GM12878 (cell line): Measurements from ENCODE around the gene GJD3. TPM values are rescaled to one million over a fixed set of nuclear protein-coding genes. Genes with fewer than 3 reads are reported as not detected.

Experiments
- ATAC-seq: fragments of 200-7000 bp; cut with Tn5 transposase; 3 replicates; pipeline ENCODE4 v1.9.1; 2020; ENCODE audit warnings: mild to moderate bottlenecking, moderate library complexity
- BruUV-seq: library from RNA; stranded (reverse); fragments of 400-500 nt; replicated peaks from 2 replicates; lab custom pipeline; 2021; lab: Mats Ljungman, UMichigan
- CTCF ChIA-PET: fragments of 300-600 bp; sonication (Branson Sonifier 250); formaldehyde crosslinking; extraction: SDS; loops from one replicate; lab custom pipeline; 2021; ENCODE audit warnings: inconsistent platforms; lab: Yijun Ruan, JAX
- POLR2A ChIA-PET: fragments of 350-600 bp; formaldehyde crosslinking; extraction: SDS; loops from one replicate; lab custom pipeline; 2021; ENCODE audit warnings: inconsistent platforms; lab: Charles Lee
- RAD21 ChIA-PET: fragments of 300-600 bp; sonication (Branson Sonifier 250); formaldehyde crosslinking; loops from one replicate; lab custom pipeline; 2023; ENCODE audit warnings: antibody characterized with exemption; ENCODE audit not compliant: unreplicated experiment; lab: Charles Lee
- SMC1A ChIA-PET: fragments of 300-600 bp; sonication (Branson Sonifier 250); formaldehyde crosslinking; loops from one replicate; lab custom pipeline; 2023; ENCODE audit not compliant: unreplicated experiment, uncharacterized antibody; lab: Charles Lee
- DNase-seq: peaks from one replicate; pipeline ENCODE4 v3.0.0-alpha.2; 2011; ENCODE audit warnings: low read depth, low spot score
- FAIRE-seq: peaks from 3 replicates; lab custom pipeline; 2011; peaks lifted over from hg19 to GRCh38; lab: Jason Lieb, UNC
- H2AFZ ChIP-seq: 2 replicates; pipeline ENCODE4 v1.6.0; 2011; ENCODE audit warnings: low read depth, low read length, control low read depth; ENCODE audit not compliant: control insufficient read depth
- H3K27ac ChIP-seq: 2 replicates; pipeline ENCODE4 v1.5.1; 2011; ENCODE audit warnings: control low read depth; ENCODE audit not compliant: control insufficient read depth, insufficient read depth
- H3K27me3 ChIP-seq, 2 experiments: replicated peaks in 1 of 2; 2 replicates each; pipeline versions ENCODE4 v1.6.0 to v1.6.1; 2011; ENCODE audit warnings: low read length in 1 of 2; ENCODE audit not compliant: control insufficient read depth in 2 of 2, insufficient read depth in 2 of 2
- H3K36me3 ChIP-seq, 2 experiments: 2 replicates each; pipeline ENCODE4 v1.5.1; 2011; ENCODE audit warnings: low read length in 1 of 2; ENCODE audit not compliant: control insufficient read depth in 2 of 2, insufficient read depth in 2 of 2
- H3K4me1 ChIP-seq: 2 replicates; pipeline ENCODE4 v1.6.1; 2011; ENCODE audit warnings: mild to moderate bottlenecking, low read length, moderate library complexity, mixed read lengths; ENCODE audit not compliant: control insufficient read depth, insufficient read depth
- H3K4me2 ChIP-seq: 2 replicates; pipeline ENCODE4 v1.6.0; 2011; ENCODE audit warnings: control low read depth; ENCODE audit not compliant: control insufficient read depth, insufficient read depth
- H3K4me3 ChIP-seq: fragments of 200-600 bp; sonication (generic); 2 replicates; pipeline ENCODE4 v1.5.1; 2016
- H3K79me2 ChIP-seq: 2 replicates; pipeline ENCODE4 v1.6.0; 2011; ENCODE audit warnings: low read length; ENCODE audit not compliant: control insufficient read depth, insufficient read depth
- H3K9ac ChIP-seq: 2 replicates; pipeline ENCODE4 v1.8.0; 2011; ENCODE audit warnings: low read length, control low read depth, mixed read lengths; ENCODE audit not compliant: control insufficient read depth, insufficient read depth
- H3K9me3 ChIP-seq: replicated peaks from 3 replicates; pipeline ENCODE4 v1.5.1; 2011; ENCODE audit warnings: mild to moderate bottlenecking, low read length; ENCODE audit not compliant: control insufficient read depth, insufficient read depth
- H4K20me1 ChIP-seq: 2 replicates; pipeline ENCODE4 v1.6.0; 2011; ENCODE audit not compliant: control insufficient read depth, insufficient read depth
- BACH1 ChIP-seq: fragments of 450-650 bp; IDR thresholded peaks from 2 replicates; pipeline ENCODE4 v1.6.1; 2017; ENCODE audit warnings: mild to moderate bottlenecking, borderline replicate concordance
- CHD1 ChIP-seq: IDR thresholded peaks from 2 replicates; pipeline ENCODE4 v1.6.1; 2012; ENCODE audit warnings: low read depth, low read length, improper control_type of control experiment
- E2F4 ChIP-seq: IDR thresholded peaks from 2 replicates; pipeline ENCODE4 v1.6.1; 2012; ENCODE audit warnings: low read depth, low read length, improper control_type of control experiment
- GABPA ChIP-seq: IDR thresholded peaks from 2 replicates; pipeline ENCODE4 v1.6.1; 2014; ENCODE audit warnings: antibody characterized with exemption, low read depth, mild to moderate bottlenecking, inconsistent platforms
- HCFC1 ChIP-seq: fragments of 150-350 bp; IDR thresholded peaks from 2 replicates; pipeline ENCODE4 v1.6.1; 2014; ENCODE audit warnings: low read length
- IKZF2 ChIP-seq, 2 experiments: fragments of 450-650 bp; IDR thresholded peaks; 2 replicates each; pipeline ENCODE4 v1.6.1; 2017; ENCODE audit warnings: mild to moderate bottlenecking in 2 of 2, moderate library complexity in 2 of 2
- MTA2 ChIP-seq: fragments of 450-650 bp; IDR thresholded peaks from 2 replicates; pipeline ENCODE4 v1.6.1; 2016; ENCODE audit warnings: low read depth, mild to moderate bottlenecking, moderate library complexity
- PRDM15 ChIP-seq: fragments of 450-650 bp; formaldehyde crosslinking; IDR thresholded peaks from 2 replicates; pipeline ENCODE4 v1.4.0; 2020; ENCODE audit warnings: mild to moderate bottlenecking, moderate library complexity
- RBBP5 ChIP-seq: fragments of 200-600 bp; sonication (generic); conservative IDR thresholded peaks from 2 replicates; pipeline ENCODE4 v1.6.1; 2016
- RELA ChIP-seq: fragments of 450-650 bp; IDR thresholded peaks from 2 replicates; pipeline ENCODE4 v1.8.0; 2014; ENCODE audit warnings: borderline replicate concordance; ENCODE audit not compliant: partially characterized antibody
- SMARCA5 ChIP-seq: fragments of 450-650 bp; IDR thresholded peaks from 2 replicates; pipeline ENCODE4 v1.6.1; 2017; ENCODE audit warnings: mild to moderate bottlenecking
- WGBS: methylation state at CpG from one replicate; pipeline ENCODE4 v1.1.6; 2016; ENCODE audit warnings: low lambda C conversion rate; ENCODE audit not compliant: insufficient replicate concordance, insufficient coverage; ENCODE audit errors: missing lambda C conversion rate; 5-methylcytosine and 5-hydroxymethylcytosine counted together
- in situ Hi-C: fragments of 300-500 bp; cut with MboI; formaldehyde crosslinking; loops from 9 replicates; pipeline ENCODE4 v1.14.3; 2018; ENCODE audit warnings: mixed read lengths
- intact Hi-C: fragments of 100-400 bp; cut with micrococcal nuclease; formaldehyde crosslinking; loops from one replicate; pipeline ENCODE4 v1.14.2; 2022; ENCODE audit not compliant: unreplicated experiment
- polyA plus RNA-seq, 11 experiments: library from polyadenylated mRNA; depleted of rRNA in 4 of 11; unstranded in 6 of 11; stranded (reverse) in 5 of 11; fragments of >200 nt; fragmentation: Nextera tagmentation in 4 of 11; fragmentation: Illumina TruSeq in 1 of 11; extraction: Ambion mirVana in 4 of 11; extraction: Trizol in 1 of 11; gene quantifications; 1 replicate in 1 of 11; 2 replicates in 10 of 11; pipeline versions ENCODE4 v1.2.1 to v1.2.3, GENCODE V29; 2011 to 2016; ENCODE audit warnings: inconsistent platforms in 2 of 11, missing spikeins in 2 of 11, low read depth in 1 of 11
- total RNA-seq, 4 experiments: library from RNA; depleted of rRNA in 3 of 4; stranded (reverse); fragments of >200 nt in 3 of 4; fragmentation: Illumina TruSeq in 1 of 4; extraction: Trizol in 1 of 4; gene quantifications; 2 replicates each; pipeline versions ENCODE4 v1.2.1 to v1.2.3, GENCODE V29; 2013 to 2021
- TF ChIP-seq, protein P1 (sequence below): fragments of 450-650 bp; IDR thresholded peaks from 2 replicates; pipeline ENCODE4 v1.6.1; 2017; ENCODE audit warnings: mild to moderate bottlenecking, moderate library complexity

The GJD3 gene
- total and polyA plus RNA-seq, 10 of the 15 experiments (the other 5 are each of a cell fraction or from before 2014, with no cell fraction given) = 1.6 TPM; not detected in 9

DNA sequence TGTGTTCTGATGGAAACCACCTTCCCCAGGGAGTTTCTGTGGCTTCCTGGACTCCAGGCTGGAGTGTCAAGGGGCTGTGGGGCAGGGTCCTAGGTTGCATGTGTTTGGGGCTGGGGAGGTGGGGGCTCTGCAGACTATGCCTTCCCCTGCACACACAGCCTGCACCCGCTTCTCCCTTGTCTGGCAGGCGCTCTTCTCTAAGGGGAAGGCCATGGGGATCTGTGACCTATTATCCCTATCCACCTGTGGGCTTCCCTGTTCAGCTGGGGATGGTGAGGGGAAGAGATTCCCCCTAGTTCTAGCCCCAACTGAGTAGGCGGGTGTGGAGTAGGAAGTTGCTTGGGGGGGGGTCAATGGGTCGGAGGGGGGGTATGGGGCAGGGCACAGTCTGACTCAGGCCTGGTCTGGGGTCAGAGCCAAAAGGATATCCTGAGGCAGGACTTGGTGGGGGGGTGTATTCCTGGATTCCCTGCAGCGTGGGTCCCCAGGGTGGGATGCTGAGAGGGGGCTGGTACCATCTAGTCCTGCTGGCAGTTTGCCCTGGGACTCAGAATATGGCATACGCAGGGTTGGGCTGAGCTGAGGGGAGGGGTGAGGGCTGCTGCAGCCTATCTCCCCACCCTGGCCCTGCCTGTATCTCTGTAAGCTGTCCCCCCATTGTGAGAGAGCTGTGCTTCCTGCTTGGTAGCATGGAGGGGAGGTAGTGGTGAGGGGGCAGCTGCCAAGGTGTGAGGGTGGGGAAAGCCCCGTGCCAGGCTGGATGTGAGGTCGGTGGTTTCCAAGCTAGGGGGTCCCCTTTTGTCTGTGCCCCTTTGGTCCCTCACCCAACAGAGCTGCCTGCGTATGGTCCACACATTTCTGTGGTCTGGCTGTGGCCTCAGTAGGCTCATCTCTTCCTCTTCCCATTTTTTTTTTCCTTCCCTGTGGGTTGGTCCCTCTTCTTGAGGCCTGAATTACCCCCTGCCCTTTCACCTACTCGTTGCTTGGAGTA, 40.9 kb downstream of the GJD3 start:
- Histone ChIP-seq H3K4me3 (peak overlapping the region; percentile 91), H3K4me1 (peaks cover 68% of the 10 kb centered on the region), H3K79me2 (peaks cover 98% of the 10 kb centered on the region), H3K27me3 (no peaks in the 10 kb centered on the region), H3K27ac (peak overlapping the region; percentile 96), H3K9ac (peak overlapping the region; percentile 91), H3K36me3 (peaks cover 2% of the 10 kb centered on the region in 2 experiments; a peak in 1 of 4 replicates), H4K20me1 (no peaks in the 10 kb centered on the region), H2AFZ (no peak overlapping the region), H3K4me2 (peak overlapping the region; percentile 100), H3K9me3 (no peaks in the 10 kb centered on the region)
- FAIRE-seq (no peak), DNase-seq (no peak), ATAC-seq (peak; percentile 43)
- ChIA-PET RAD21 (interaction anchor here (0.6 to 12.6 kb wide), 12 partner anchors 8 to 219 kb away, joined by 3 to 156 read pairs (median 4); partner anchors contain the start of genes RARA and WIPF2), SMC1A (interaction anchor here (1.0 to 11.2 kb wide), 4 partner anchors 16 to 29 kb away, joined by 3 to 172 read pairs (median 4); partner anchors contain the start of gene RARA), POLR2A (interaction anchor here (0.6 to 7.0 kb wide), 9 partner anchors 13 to 702 kb away, joined by 3 to 123 read pairs (median 3); partner anchors contain the start of gene RARA), CTCF (interaction anchor here (0.6 to 8.4 kb wide), 11 partner anchors 13 to 1340 kb away, joined by 3 to 90 read pairs (median 5); partner anchors contain the start of genes CDC6 and RARA)
- in situ Hi-C loops (loop anchor here (10.0 kb wide), 1 partner anchor 1351 kb away; no protein-coding TSS in a partner anchor), intact Hi-C loops (loop anchor here (5.0 kb wide), 2 partner anchors 34 to 1349 kb away; no protein-coding TSS in a partner anchor)
- no TSS peak for BruUV-seq
- WGBS = 3% methylated on average over 10 of the region's 10 CpGs
- TF ChIP-seq GABPA (no peak), RBBP5 (no peak), IKZF2 (IDR thresholded peaks at IDR 0.05) (peak; percentile 51 to 74; a peak in 3 of 4 replicates), RELA (peak; percentile 98), PRDM15 (CRISPR knock-in tag) (no peak), MTA2 (peak; percentile 50; the same call in 1 of the 2 replicates), BACH1 (0 out of 2 replicates have a peak, but pooled peaks have one; percentile 13), CHD1 (0 out of 2 replicates have a peak, but pooled peaks have one; percentile 19), SMARCA5 (no peak), HCFC1 (no peak), E2F4 (no peak)
- TF ChIP-seq, protein P1, sequence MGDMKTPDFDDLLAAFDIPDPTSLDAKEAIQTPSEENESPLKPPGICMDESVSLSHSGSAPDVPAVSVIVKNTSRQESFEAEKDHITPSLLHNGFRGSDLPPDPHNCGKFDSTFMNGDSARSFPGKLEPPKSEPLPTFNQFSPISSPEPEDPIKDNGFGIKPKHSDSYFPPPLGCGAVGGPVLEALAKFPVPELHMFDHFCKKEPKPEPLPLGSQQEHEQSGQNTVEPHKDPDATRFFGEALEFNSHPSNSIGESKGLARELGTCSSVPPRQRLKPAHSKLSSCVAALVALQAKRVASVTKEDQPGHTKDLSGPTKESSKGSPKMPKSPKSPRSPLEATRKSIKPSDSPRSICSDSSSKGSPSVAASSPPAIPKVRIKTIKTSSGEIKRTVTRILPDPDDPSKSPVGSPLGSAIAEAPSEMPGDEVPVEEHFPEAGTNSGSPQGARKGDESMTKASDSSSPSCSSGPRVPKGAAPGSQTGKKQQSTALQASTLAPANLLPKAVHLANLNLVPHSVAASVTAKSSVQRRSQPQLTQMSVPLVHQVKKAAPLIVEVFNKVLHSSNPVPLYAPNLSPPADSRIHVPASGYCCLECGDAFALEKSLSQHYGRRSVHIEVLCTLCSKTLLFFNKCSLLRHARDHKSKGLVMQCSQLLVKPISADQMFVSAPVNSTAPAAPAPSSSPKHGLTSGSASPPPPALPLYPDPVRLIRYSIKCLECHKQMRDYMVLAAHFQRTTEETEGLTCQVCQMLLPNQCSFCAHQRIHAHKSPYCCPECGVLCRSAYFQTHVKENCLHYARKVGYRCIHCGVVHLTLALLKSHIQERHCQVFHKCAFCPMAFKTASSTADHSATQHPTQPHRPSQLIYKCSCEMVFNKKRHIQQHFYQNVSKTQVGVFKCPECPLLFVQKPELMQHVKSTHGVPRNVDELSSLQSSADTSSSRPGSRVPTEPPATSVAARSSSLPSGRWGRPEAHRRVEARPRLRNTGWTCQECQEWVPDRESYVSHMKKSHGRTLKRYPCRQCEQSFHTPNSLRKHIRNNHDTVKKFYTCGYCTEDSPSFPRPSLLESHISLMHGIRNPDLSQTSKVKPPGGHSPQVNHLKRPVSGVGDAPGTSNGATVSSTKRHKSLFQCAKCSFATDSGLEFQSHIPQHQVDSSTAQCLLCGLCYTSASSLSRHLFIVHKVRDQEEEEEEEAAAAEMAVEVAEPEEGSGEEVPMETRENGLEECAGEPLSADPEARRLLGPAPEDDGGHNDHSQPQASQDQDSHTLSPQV = no peak
